Activated CD4-positive, alpha-beta T cell treated with anti-CD3 and anti-CD28 coated beads for 1 hour (primary cell): ENCODE results near the gene KLHDC9.
A peak's percentile ranks its signal among the peaks of the same experiment; 100 is the strongest.
"Not testable (repeated sequence)": the region's sequence is repeated elsewhere in the genome, so short reads cannot be mapped to it uniquely, and the experiment has no call there.

ENCODE experiments used
- DNase-seq: peaks from one replicate; pipeline ENCODE4 v3.0.0-alpha.2; 2020

KLHDC9 gene

DNA sequence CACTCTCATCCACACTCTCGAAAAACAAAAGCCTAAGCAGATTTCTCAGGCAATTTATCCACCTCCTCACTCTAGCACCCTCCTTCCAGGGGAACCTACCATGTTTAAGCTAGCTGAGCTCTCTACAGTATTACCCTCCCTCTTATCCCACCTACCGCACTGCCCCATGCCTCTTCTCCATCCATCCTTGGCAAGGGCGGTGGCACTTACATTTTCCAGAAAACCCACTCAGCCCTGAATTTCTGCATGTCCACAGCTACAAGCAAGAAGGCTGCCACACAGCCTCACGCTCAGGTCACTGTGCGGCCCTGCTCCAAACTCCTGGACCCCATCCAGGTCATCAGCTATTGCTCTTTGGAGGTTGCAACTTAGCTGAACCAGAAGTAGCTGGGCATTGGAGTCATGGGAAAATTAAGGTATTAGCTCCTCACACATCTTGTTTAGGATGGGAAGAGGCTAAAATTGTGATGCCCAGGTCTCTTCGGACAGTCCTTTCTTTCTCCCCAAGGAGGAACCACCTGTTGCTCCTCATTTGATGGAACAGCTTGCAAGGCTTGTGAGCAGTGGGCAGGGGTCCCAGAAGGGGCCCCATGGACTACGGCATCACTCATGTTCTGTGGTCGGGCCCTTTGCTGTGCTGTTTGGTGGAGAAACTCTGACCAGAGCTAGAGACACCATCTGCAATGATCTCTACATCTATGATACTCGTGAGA, 1.1 kb downstream of the KLHDC9 start:
- no peak for DNase-seq

DNA sequence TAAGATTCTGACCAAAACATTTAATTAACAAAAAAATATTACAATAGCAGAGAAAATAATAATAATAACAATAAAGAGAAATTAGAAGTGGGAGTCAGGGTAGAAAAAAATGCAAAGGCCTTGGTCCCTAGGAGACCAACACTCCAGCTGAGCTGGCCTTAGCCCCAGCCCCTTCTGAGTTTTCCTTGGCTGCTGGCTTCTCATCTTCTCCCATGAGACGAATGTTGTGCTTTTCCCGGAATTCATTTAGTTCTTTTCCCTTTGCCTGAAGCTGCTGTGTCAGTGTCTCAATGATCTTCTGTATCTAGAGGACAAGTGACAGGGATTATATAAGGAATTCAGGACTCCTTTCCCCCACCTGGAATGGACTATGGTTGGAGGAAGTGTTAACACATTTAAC, 2.4 kb downstream of the KLHDC9 start:
- DNase-seq: no peak

DNA sequence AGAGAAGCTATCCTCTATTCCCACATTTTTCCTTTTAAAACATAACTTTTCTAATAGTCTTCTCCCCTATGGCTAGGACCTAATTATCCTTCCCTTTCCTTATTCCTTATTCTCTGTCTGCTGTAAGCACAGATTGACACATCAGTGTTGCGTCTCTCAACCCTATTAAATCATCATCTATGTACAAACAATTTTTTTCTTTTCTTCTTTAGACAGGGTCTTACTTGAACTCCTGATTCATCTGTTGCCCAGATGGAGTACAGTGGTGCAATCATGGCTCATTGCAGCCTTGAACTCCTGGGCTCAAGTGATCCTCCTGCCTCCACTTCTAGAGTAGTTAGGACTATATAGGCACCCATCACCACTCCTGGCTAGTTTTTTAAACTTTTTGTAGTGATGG, 8.3 kb downstream of the KLHDC9 start:
- no peak for DNase-seq

DNA sequence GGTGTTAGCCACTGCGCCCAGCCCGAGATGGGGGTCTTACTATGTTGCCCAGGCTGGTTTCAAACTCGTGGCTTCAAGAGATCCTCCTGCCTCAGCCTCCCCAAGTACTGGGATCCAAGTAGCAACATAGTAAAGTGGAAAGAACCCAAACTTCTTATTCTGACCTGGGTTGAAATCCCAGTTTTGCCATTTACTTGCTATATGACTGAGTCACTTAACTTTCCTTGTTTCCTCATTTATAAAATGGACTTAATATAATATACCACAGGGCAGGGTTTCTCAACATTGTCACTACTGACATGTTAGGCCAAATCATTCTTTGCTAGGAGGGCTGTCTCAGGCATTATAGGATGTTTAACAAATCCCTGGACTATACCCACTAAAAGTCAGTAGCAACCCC, 13.0 kb downstream of the KLHDC9 start:
- no peak for DNase-seq

DNA sequence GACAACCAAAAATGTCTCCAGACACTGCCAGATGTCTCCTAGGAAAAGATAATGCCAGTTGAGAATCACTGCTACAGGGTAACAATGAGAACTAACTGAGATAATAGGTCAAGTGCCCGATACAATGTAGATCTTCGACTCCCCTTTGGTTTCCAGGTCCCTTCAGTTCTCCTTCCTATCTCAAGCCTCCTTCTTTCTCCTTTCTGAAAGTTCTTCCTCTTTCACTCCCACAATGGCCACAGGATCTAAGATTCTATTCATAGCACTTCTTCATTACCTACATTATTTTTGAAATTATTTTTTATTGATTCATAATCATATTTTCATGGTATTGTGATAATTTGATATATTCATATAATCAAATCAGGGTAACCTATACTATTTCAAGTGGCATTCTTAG, 13.4 kb downstream of the KLHDC9 start:
- no peak for DNase-seq

DNA sequence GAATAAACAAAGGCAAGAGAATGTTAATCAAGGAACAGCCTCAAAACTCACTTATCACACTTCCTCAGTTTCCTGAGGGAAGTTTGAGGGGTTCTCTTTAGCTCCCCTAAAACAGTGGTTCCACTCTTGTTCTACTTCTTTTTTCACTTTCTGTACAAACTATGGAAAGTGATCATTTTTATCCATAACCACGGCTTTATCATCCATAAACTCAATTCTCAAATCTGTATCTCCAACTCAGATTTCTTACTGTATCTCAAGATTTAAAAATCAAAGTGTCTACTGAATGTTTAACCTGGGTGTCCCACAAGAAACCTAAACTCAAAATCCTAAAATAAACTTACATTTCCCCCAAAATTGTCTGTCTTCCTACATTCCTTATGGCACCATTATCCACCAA, 15.8 kb downstream of the KLHDC9 start:
- no peak for DNase-seq

DNA sequence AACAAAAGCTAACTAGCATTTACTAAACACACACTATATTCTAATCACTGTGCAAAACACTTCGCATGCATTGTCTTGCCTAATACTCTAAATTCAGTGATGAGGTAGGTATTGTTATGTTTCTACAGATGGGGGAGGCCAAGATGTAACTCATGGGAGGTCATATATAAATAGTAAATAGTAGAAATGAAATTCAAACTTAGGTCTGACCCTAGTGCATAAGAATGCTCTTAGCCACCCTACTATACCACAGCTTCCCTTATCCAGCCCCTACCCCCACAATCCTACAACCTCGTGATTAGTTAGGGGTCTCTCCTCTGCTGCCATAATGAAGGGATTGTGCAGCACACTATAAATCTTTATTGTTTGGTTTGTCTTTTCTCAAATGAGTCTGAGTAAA, 16.4 kb downstream of the KLHDC9 start:
- no peak for DNase-seq

DNA sequence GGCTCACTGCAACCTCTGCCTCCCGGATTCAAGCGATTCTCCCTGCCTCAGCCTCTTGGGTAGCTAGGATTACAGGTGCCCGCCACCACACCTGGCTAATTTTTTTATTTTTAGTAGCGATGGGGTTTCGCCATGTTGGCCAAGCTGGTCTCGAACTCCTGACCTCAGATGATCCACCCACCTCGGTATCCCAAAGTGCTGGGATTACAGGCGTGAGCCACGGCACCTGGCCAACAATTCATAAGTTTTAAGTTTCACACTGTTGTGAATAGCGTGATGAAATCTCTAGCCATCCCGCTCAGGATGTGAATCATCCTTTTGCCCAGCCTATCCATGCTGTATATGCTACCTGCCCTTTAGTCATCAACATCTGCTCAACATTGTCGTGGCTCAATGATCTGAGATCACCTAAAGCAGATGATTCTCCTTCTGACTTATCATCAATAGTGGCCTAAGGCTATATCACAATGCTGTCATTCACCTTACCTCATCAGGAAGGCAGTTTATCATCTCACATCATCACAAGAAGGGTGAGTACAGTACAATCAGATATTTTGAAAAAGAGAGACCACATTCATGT, 17.1 kb downstream of the KLHDC9 start:
- DNase-seq: no peak

DNA sequence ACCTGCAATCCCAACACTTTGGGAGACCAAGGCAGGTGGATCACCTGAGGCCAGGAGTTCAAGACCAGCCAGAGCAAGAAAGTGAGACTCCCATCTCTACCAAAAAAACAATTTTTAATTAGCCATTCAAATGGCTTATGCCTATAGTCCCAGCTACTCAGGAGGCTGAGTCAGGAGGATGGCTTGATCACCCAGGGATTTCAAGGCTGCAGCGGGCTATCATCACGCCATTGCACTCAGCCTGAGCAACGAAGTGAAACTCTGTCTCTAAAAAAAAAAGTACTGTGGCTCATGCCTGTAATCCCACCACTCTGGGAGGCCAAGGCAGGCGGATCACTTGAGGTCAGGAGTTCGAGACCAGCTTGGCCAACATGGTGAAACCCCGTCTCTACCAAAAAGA, 17.8 kb downstream of the KLHDC9 start:
- DNase-seq: not testable (repeated sequence)

DNA sequence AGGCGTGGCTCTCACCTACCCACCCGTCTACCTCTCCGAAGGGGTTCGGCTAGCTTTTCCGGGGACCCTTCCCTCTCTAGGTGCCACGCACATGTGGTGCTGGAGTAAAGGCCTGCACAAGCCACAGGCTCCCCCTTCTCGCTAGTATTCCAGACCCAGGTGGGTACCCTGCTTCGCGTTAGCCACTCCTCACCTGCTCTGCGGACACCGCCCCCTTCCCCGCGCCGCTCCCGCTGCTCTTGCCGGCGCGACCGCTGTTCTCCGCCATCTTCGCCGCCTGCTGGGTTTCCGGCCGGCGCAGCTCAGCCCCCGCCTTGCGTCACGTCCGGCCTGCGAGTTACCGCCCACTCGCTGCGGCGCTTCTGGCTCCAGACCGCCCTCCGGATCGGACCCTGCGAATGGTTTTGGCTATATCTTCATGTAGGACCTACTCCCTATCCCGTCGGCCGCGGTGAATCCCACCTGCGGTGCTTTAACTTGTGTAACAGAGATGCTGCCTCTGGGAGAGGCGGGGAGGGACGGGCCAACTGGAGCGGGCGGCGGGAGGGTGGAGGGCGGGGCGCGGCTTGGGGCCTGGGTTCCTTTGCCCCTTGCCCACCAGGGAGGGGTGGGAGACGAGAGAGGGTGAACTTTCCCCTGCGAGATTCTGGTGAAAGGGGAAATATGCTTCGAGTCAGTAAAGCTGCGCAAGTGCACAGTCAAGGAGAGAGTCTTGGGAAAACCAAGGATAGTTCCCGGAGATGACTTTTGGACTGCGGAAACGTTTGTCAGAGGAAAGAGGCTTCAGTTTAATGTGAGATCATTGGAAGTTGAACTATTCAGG, 19.8 kb downstream of the KLHDC9 start, which contains the start of the genes NIT1 and PFDN2:
TSS of gene NIT1 (plus strand) at position 347 of the 823 bp plus-strand sequence. CDS start at position 419, 72 bp downstream.
TSS of gene PFDN2 (minus strand) at position 279 of the 823 bp plus-strand sequence. CDS start at position 268, 11 bp downstream.
- DNase-seq: peak; percentile 78

DNA sequence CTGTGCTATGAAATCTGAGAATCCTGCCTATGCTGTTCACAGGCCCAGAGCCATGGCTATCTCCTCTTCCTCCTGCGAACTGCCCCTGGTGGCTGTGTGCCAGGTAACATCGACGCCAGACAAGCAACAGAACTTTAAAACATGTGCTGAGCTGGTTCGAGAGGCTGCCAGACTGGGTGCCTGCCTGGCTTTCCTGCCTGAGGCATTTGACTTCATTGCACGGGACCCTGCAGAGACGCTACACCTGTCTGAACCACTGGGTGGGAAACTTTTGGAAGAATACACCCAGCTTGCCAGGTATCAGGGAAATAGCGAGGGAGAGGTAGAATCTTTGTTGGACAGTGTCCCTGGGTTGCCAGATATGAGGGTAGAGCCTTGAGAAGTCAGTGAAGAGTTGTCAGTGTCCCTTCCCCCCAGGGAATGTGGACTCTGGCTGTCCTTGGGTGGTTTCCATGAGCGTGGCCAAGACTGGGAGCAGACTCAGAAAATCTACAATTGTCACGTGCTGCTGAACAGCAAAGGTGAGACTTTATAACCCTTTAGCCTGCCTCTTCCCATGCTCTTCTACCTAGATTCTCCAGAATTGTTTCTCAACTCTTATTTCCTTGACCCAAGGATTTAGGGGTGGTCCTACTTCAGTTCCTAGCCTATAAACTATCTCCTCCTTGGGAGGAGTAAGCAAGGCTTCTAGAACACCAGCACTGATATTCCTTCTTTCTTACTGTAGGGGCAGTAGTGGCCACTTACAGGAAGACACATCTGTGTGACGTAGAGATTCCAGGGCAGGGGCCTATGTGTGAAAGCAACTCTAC, 21.1 kb downstream of the KLHDC9 start:
- peak; percentile 45 for DNase-seq

DNA sequence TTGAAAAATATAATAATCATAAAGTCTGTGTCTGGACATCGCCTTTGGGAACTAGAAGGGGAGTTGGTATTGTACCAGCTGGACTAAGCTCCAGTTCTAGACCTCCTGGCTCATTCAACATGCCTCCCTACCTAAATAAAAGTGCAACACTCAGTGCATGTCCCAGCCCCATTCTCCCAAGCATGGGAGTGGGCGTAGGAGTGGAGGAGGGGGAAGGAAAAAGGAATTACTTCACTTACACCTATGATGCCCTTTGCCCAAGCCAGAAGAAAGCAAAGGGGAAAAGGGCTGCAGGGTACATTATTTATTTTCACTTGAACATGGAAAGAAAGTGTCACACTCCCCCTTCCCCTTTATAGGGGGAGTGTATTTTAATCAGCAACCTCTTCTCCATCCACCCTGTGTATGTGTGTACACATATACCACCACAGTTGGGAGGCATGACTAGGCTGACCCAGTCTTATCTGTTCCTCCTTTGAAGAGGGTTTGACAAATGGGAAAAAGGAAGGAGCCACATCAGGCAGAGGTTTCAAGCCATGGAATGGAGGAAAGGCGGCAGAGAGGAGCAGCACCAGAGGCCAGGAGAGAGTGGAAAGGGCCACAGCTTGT, 23.0 kb downstream of the KLHDC9 start:
- DNase-seq: no peak

DNA sequence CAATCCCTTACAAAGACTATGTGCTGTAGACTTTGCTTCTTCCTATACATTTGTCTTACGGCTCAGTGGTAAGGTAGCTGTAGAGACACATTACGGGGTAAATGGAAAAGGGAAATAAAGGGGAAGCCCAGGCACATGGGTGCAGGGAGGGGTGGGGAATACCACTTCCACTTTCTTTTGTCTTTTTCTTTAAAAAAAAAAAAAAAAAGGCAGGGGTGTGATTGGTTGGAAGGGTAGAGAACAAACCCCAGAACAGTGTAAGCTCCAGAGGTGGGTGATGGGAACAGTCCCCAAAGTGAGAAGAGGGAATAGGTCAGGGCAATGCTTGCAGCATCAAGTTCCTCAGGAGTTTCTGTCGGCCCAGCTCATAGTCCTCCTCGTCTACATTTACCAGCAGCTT, 23.7 kb downstream of the KLHDC9 start:
- no peak for DNase-seq

DNA sequence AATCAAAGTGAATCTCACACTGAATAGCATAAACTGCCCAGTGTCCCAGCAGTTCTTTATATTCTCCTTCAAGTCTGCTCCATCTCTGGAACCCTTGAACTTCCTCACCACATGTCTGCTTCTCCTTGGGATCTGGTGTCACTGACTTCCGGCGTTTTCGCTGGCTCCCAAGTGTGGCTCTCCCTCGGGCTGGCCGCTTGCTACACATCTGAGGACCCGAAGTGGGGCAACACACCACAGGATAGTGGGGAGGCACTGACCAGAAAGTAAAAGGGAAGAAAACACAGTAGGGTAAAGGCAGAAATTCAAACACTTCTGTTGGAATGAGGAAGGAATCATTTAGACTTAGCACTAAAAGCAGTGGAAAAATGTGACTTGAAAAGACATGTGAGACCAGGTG, 24.8 kb downstream of the KLHDC9 start:
- DNase-seq: no peak

DNA sequence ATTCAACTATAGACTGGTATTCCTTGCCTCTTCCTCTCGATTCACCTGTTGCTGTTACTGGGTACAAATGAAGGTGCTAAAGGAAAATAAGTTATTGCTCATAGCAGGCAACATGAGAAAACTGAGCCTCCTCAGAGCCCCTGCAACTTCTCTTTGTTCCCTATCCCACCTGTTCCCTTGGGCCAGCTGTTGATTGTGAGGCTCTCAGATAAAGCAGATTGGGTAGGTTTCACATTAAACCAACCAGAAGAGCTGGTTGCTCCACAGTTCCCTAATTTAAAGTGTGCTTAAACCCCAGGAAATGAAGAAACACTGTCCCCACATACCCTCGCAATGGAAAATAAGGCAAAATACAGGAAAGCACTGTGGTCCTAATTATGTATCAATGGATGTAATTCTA, 29.5 kb downstream of the KLHDC9 start:
- no peak for DNase-seq

DNA sequence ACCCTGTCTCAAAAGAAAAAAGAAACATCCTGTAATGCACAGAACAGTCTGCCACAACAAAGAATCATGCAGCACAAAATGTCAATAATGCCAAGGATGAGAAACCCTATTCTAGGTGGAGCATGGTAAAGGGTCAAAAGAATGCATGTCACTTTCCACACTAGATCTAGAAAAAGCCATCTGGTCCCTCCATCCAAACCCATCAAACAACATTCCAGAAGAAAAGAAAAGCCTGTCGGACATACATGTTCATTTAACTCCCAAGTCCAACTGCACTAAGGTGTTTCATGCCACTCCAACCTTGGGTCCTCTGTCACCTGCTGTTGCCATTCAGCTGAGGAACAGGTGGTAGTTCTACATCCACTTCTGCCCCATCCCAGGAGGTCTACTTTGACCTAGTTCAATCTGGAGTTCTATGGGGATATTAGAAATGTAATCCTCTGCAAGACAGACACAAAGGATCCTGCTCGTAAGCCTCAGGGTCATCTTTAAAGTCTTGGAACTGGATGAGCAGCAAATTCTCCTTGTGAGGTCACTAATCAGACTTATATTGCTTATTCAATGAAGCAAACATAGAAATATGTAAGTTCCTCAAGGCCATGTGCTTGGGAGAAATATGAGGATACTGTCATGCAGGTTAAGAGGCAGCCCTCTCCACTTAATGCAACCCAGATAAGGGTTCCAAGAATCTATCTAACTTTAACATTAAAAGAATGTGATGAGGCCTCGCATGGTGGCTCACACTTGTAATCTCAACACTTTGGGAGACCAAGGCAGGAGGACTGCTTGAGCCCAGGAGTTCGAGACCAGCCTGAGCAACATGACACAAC, 30.6 kb downstream of the KLHDC9 start:
- no peak for DNase-seq

DNA sequence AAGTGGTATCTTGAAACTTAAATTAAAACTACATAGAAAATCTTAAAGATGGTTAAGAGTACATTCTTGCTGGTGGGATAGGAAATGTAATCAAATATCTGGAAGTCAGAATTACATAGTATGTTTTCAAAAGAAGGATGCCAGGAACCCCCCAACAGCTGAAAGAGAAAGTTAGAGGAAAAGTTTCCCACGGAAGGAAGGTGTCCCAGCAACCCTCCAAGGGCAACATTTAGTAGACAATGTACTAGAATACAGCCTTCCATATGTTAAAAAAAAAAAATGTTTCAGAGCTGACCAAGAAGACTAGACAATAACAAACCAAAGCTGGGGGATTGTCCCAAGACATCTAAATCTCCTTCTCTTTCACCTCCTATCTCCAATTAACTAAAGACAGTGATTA, 32.1 kb downstream of the KLHDC9 start:
- no peak for DNase-seq

DNA sequence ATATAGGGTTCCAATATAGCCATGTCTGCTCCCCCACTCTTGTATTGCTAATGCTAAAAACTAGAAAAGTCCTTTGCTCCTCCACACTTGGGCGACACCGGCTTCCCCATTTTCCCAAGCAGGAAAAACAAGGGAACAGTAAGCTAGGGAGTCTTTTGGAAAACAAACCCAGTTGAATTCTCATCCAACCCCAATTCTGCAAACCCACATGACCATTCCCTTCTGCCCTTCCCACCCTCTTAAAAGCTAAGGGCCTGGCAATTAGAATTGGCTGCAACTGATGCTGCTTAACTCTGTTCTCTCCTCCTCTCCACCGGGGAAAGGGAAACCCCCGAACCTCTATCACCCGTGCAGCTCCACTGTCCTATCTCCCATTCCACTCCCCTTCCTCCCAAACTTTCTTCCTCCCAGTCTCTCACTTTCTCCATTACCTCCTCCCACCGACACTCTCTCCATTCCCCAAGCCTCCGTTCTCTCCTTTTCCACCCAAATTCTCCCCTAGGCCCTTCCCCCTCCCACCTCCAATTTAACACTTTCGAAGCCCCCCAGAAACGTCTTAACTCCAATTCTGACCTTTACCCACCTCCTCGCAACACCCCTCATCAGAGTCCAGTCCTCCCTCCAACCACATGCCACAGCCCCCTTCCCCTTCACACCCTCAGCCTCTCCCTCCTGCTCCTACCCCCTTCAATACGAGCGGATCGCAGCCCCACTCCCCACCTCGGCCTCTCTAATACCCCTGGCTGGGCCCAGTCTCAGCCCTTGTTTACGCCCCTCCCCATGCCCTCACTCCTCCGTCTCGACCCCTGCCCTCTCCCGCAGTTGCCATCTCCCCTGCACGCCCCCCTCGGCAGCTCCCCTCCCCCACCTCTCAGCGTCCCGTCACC, 33.6 kb downstream of the KLHDC9 start:
- no peak for DNase-seq

DNA sequence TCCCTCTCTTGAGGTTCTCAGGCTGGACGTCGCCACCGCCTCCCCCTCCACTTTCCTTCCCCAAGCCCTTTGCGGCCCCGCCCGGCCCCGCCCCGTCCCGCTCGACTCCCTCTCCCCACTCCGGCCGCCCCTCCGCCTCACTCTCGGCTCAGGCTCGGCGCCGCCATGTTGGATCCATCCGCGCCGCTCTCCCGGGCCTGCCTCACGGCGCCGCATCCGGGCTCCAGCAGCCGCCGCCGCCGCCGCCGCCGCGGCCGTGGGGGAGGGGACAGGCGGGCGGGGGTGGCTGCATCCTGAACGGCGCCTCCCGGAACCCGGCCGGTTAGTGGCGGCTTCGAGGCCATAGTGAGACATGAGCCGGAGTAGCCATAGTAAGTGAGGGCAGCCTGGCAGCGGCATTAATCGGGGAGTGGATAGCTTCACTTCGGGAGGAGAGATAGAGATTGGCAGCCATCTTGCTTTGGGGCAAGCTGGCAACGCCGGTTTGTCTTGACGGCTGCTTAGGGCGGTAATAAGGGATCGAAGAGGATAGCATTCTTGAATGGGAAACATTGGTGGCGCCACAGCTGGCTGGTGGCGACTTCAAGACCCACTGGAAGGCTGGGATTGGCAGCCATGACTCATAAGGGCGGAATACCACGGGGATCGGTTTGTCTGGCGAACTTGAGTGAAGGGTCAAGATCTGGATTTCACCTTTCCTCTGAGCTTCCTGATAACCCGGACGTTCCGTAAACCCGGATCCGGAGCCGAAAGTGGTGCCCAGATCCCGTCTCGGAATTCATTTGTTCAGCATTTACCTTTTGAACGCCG, 34.5 kb downstream of the KLHDC9 start, which contains the start of gene DEDD:
TSS of gene DEDD (minus strand) at position 258 of the 810 bp plus-strand sequence. CDS start 8,205 bp downstream, outside the sequence.
- peak; percentile 85 for DNase-seq
